ENCODE results near the gene MIX23. TPM values are rescaled to one million over a fixed set of nuclear protein-coding genes. Genes with fewer than 3 reads are reported as not detected.

Gene MIX23
- total and polyA plus RNA-seq, 2 of the 4 experiments (the other 2 are of a cell fraction), result 10.0 to 26.7 TPM

- DNase-seq (peak; percentile 87), ATAC-seq (ENCODE audit: low read depth) (peak; percentile 98)
- Histone ChIP-seq H2AK9ac (replicated peaks; ENCODE audit: low read depth, low read length, poor library complexity) (no peak overlapping the region), H2AFZ (replicated peaks; ENCODE audit: low read length, poor library complexity) (no peak overlapping the region), H3K4me3 (ENCODE audit: insufficient read depth, low read depth, low read length) (no peak overlapping the region), H2BK20ac (ENCODE audit: low read depth, low read length) (no peak overlapping the region), H3K27ac (ENCODE audit: insufficient read depth, low read length) (no peak overlapping the region), H3K18ac (ENCODE audit: low read depth, low read length) (no peak overlapping the region; the same call in 1 of the 2 replicates), H4K5ac (ENCODE audit: low read depth, low read length) (peak overlapping the region; percentile 60; the same call in 1 of the 2 replicates), H3K27me3 (ENCODE audit: control insufficient read depth, insufficient read depth, low read length) (no peaks in the 10 kb centered on the region), H3K4me2 (ENCODE audit: low read depth, low read length) (peak overlapping the region; percentile 56; the same call in 1 of the 2 replicates), H2AK5ac (ENCODE audit: low read depth, low read length) (no peak overlapping the region), H3K9me1 (ENCODE audit: insufficient read depth, low read length) (no peaks in the 10 kb centered on the region), H3K14ac (replicated peaks; ENCODE audit: low read depth, low read length) (no peak overlapping the region), H3K79me1 (ENCODE audit: low read depth in 1 of 2, low read length in 2 of 2) (no peaks in the 10 kb centered on the region), H2BK5ac (ENCODE audit: low read depth, low read length, poor library complexity, severe bottlenecking) (no peak overlapping the region), H3K56ac (ENCODE audit: extremely low read depth, insufficient read depth, low read length) (no peak overlapping the region), H4K20me1 (ENCODE audit: insufficient read depth, low read length) (no peaks in the 10 kb centered on the region), H3K23ac (ENCODE audit: low read depth, low read length) (no peak overlapping the region), H4K91ac (ENCODE audit: insufficient read depth, low read depth, low read length) (no peak overlapping the region), H3K4me1 (ENCODE audit: control insufficient read depth, insufficient read depth, low read length) (peaks cover 3% of the 10 kb centered on the region), H3K4ac (ENCODE audit: low read depth, low read length) (no peak overlapping the region), H3K9me3 (ENCODE audit: control insufficient read depth, insufficient read depth, low read length) (no peaks in the 10 kb centered on the region), H2BK120ac (ENCODE audit: low read depth, low read length) (0 out of 2 replicates have a peak overlapping the region, but pooled peaks have one; percentile 48), H3K9ac (ENCODE audit: low read depth, low read length) (no peak overlapping the region), H4K8ac (ENCODE audit: low read depth in 2 of 2, low read length in 2 of 2) (no peak overlapping the region), H2BK15ac (ENCODE audit: low read depth, low read length) (no peak overlapping the region), H3K36me3 (ENCODE audit: control insufficient read depth, insufficient read depth, low read length) (no peaks in the 10 kb centered on the region)
- dilution Hi-C loops (cut with HindIII; ENCODE audit: low sequenced_read_pairs, unreplicated experiment), result no loop called here
- TF ChIP-seq FOS (IDR thresholded peaks at IDR 0.05; ENCODE audit: low read depth, low read length), result peak; percentile 52
- TF ChIP-seq MXI1 (IDR thresholded peaks at IDR 0.05; ENCODE audit: borderline replicate concordance, low read depth, low read length), result no peak
- no CpG with 5 or more reads among the region's 5 CpGs for WGBS, 2 experiments (ENCODE audit: extremely low coverage in 2 of 2, insufficient read length in 1 of 2)
- BruUV-seq (replicated peaks), result no TSS peak
- in situ Hi-C loops (cut with MboI; ENCODE audit: low sequenced_read_pairs), result loop anchor here (10.0 kb wide), 1 partner anchor 246 kb away; no protein-coding TSS in a partner anchor
- POLR2A ChIA-PET (ENCODE audit: unreplicated experiment), result interaction anchor here (0.6 kb wide), 1 partner anchor 28 kb away, joined by 22 read pairs; no protein-coding TSS in a partner anchor
- intact Hi-C loops (cut with micrococcal nuclease), result loop anchor here (2.0 to 10.0 kb wide), 2 partner anchors 94 to 546 kb away; no protein-coding TSS in a partner anchor
- CTCF ChIA-PET, result interaction anchor here (0.6 to 0.7 kb wide), 2 partner anchors 13 to 343 kb away, joined by 6 to 7 read pairs; no protein-coding TSS in a partner anchor
These were observed 32.1 kb downstream of the MIX23 start for GRCh38 chr3:122350814-122351418.
